ENCODE results near the gene CREB5.

CREB5 gene

GRCh38 chr7:28745351-28745750, 333.0 kb downstream of the CREB5 start:
- no peak for TF ChIP-seq NFIC (IDR thresholded peaks at IDR 0.05)
- no peak for TF ChIP-seq TEAD4 (IDR thresholded peaks at IDR 0.05)
- TF ChIP-seq CREB1 (IDR thresholded peaks at IDR 0.05; ENCODE audit: low read depth) = no peak
- no peak for TF ChIP-seq EGR1 (IDR thresholded peaks at IDR 0.05)
- TF ChIP-seq USF1 (IDR thresholded peaks at IDR 0.05) = no peak
- no peak for TF ChIP-seq RAD21 (IDR thresholded peaks at IDR 0.05; ENCODE audit: low read depth)
- TF ChIP-seq ZBTB7A (IDR thresholded peaks at IDR 0.05; ENCODE audit: low read depth) = no peak
- TF ChIP-seq REST (IDR thresholded peaks at IDR 0.05; ENCODE audit: low read depth) = no peak
- TF ChIP-seq TAF1 (IDR thresholded peaks at IDR 0.05; ENCODE audit: low read depth) = no peak
- no peak for TF ChIP-seq TCF12 (IDR thresholded peaks at IDR 0.05; ENCODE audit: low read depth)
- TF ChIP-seq MAX (IDR thresholded peaks at IDR 0.05) = no peak
- no peak for TF ChIP-seq CEBPB (IDR thresholded peaks at IDR 0.05)
- no peak for TF ChIP-seq FOXM1 (IDR thresholded peaks at IDR 0.05; ENCODE audit: borderline replicate concordance, low read depth)
- no peak for TF ChIP-seq YY1 (IDR thresholded peaks at IDR 0.05; ENCODE audit: low read depth)
- no peak for TF ChIP-seq EP300 (IDR thresholded peaks at IDR 0.05; ENCODE audit: borderline replicate concordance)

GRCh38 chr7:28747404-28747803, 335.1 kb downstream of the CREB5 start:
- no peak for TF ChIP-seq MAX (IDR thresholded peaks at IDR 0.05)
- no peak for TF ChIP-seq ZBTB7A (IDR thresholded peaks at IDR 0.05; ENCODE audit: low read depth)
- TF ChIP-seq YY1 (IDR thresholded peaks at IDR 0.05; ENCODE audit: low read depth) = no peak
- TF ChIP-seq TEAD4 (IDR thresholded peaks at IDR 0.05) = no peak
- TF ChIP-seq USF1 (IDR thresholded peaks at IDR 0.05) = no peak
- TF ChIP-seq TCF12 (IDR thresholded peaks at IDR 0.05; ENCODE audit: low read depth) = no peak
- TF ChIP-seq CREB1 (IDR thresholded peaks at IDR 0.05; ENCODE audit: low read depth) = no peak
- no peak for TF ChIP-seq RAD21 (IDR thresholded peaks at IDR 0.05; ENCODE audit: low read depth)
- no peak for TF ChIP-seq REST (IDR thresholded peaks at IDR 0.05; ENCODE audit: low read depth)
- TF ChIP-seq NFIC (IDR thresholded peaks at IDR 0.05) = no peak
- no peak for TF ChIP-seq EP300 (IDR thresholded peaks at IDR 0.05; ENCODE audit: borderline replicate concordance)
- no peak for TF ChIP-seq CEBPB (IDR thresholded peaks at IDR 0.05)
- no peak for TF ChIP-seq EGR1 (IDR thresholded peaks at IDR 0.05)
- no peak for TF ChIP-seq FOXM1 (IDR thresholded peaks at IDR 0.05; ENCODE audit: borderline replicate concordance, low read depth)
- TF ChIP-seq TAF1 (IDR thresholded peaks at IDR 0.05; ENCODE audit: low read depth) = no peak

- no peak for TF ChIP-seq CEBPB (IDR thresholded peaks at IDR 0.05)
- no peak for TF ChIP-seq YY1 (IDR thresholded peaks at IDR 0.05; ENCODE audit: low read depth)
- TF ChIP-seq TEAD4 (IDR thresholded peaks at IDR 0.05) = no peak
- no peak for TF ChIP-seq MAX (IDR thresholded peaks at IDR 0.05)
- no peak for TF ChIP-seq CREB1 (IDR thresholded peaks at IDR 0.05; ENCODE audit: low read depth)
- no peak for TF ChIP-seq RAD21 (IDR thresholded peaks at IDR 0.05; ENCODE audit: low read depth)
- TF ChIP-seq TAF1 (IDR thresholded peaks at IDR 0.05; ENCODE audit: low read depth) = no peak
- TF ChIP-seq ZBTB7A (IDR thresholded peaks at IDR 0.05; ENCODE audit: low read depth) = no peak
- no peak for TF ChIP-seq EGR1 (IDR thresholded peaks at IDR 0.05)
- no peak for TF ChIP-seq TCF12 (IDR thresholded peaks at IDR 0.05; ENCODE audit: low read depth)
- no peak for TF ChIP-seq FOXM1 (IDR thresholded peaks at IDR 0.05; ENCODE audit: borderline replicate concordance, low read depth)
- TF ChIP-seq USF1 (IDR thresholded peaks at IDR 0.05) = no peak
- TF ChIP-seq REST (IDR thresholded peaks at IDR 0.05; ENCODE audit: low read depth) = no peak
Observed at GRCh38 chr7:28747854-28748253, 335.5 kb downstream of the CREB5 start.

- TF ChIP-seq FOXM1 (IDR thresholded peaks at IDR 0.05; ENCODE audit: borderline replicate concordance, low read depth) = no peak
- no peak for TF ChIP-seq NFIC (IDR thresholded peaks at IDR 0.05)
- TF ChIP-seq TCF12 (IDR thresholded peaks at IDR 0.05; ENCODE audit: low read depth) = no peak
- TF ChIP-seq EGR1 (IDR thresholded peaks at IDR 0.05) = no peak
- no peak for TF ChIP-seq USF1 (IDR thresholded peaks at IDR 0.05)
- TF ChIP-seq CREB1 (IDR thresholded peaks at IDR 0.05; ENCODE audit: low read depth) = no peak
Observed at GRCh38 chr7:28748346-28748745, 336.0 kb downstream of the CREB5 start.
